Measurements from ENCODE around the gene CAPN2. TPM values are rescaled to one million over a fixed set of nuclear protein-coding genes. Genes with fewer than 3 reads are reported as not detected.

The CAPN2 gene
- polyA plus RNA-seq, 1 of the 3 experiments (the other 2 are of a cell fraction), result 208 TPM

DNA sequence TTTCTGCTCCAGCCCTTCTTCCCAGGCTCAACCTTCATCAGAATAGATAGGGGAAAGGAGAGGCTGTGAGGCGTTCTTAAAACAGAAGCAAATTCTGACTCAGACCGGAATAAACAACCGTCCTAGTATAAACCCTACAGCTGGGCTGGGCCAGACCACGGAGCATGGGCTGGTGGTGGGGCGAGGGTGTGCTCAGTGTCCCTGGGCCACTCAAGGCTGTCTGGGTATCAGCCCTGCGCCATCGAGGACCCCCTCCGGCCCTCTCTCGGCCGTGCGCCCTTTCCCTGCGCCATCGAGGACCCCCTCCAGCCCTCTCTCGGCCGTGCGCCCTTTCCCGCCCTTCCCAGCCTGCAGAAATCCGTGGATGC lies 36.0 kb downstream of the CAPN2 start:
- H3K27ac ChIP-seq (ENCODE audit: low read depth in 2 of 2, low read length in 1 of 2), result peak overlapping the region in 1 of 2 experiments; percentile 55; a peak in 2 of 4 replicates
- H2AFZ ChIP-seq (ENCODE audit: low read depth), result no peak overlapping the region
- peaks cover 17% of the 10 kb centered on the region for H3F3A ChIP-seq (replicated peaks; ENCODE audit: insufficient read depth)
- DNase-seq, result no peak
- H3K4me2 ChIP-seq, result peak overlapping the region; percentile 42; the same call in 1 of the 2 replicates
- H3K9me3 ChIP-seq, result no peaks in the 10 kb centered on the region
- no peak overlapping the region for H3K4me3 ChIP-seq (ENCODE audit: low read depth in 2 of 2, low read length in 1 of 2)
- H3K36me3 ChIP-seq (replicated peaks in 1 of 2; ENCODE audit: control insufficient read depth in 1 of 2, insufficient read depth in 2 of 2, low read length in 1 of 2), result peaks cover 64 to 68% of the 10 kb centered on the region in 2 experiments
- WGBS (ENCODE audit: low lambda C conversion rate), result 79% methylated on average over 18 of the region's 18 CpGs
- H3K79me2 ChIP-seq (ENCODE audit: insufficient read depth), result peaks cover 27% of the 10 kb centered on the region
- H3K9ac ChIP-seq, result no peak overlapping the region
- H4K20me1 ChIP-seq (ENCODE audit: insufficient read depth), result no peaks in the 10 kb centered on the region
- CTCF ChIA-PET, result interaction anchor here (0.9 to 11.0 kb wide), 21 partner anchors 9 to 457 kb away, joined by 3 to 110 read pairs (median 10); partner anchors contain the start of gene CAPN2
- peaks cover 8 to 12% of the 10 kb centered on the region in 2 experiments; a peak in 2 of 4 replicates for H3K4me1 ChIP-seq (ENCODE audit: control insufficient read depth in 1 of 2, insufficient read depth in 2 of 2, low read depth in 1 of 2, low read length in 1 of 2)
- H3K9me2 ChIP-seq, result no peaks in the 10 kb centered on the region
- TF ChIP-seq, protein P1, sequence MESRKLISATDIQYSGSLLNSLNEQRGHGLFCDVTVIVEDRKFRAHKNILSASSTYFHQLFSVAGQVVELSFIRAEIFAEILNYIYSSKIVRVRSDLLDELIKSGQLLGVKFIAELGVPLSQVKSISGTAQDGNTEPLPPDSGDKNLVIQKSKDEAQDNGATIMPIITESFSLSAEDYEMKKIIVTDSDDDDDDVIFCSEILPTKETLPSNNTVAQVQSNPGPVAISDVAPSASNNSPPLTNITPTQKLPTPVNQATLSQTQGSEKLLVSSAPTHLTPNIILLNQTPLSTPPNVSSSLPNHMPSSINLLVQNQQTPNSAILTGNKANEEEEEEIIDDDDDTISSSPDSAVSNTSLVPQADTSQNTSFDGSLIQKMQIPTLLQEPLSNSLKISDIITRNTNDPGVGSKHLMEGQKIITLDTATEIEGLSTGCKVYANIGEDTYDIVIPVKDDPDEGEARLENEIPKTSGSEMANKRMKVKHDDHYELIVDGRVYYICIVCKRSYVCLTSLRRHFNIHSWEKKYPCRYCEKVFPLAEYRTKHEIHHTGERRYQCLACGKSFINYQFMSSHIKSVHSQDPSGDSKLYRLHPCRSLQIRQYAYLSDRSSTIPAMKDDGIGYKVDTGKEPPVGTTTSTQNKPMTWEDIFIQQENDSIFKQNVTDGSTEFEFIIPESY (IDR thresholded peaks at IDR 0.05; ENCODE audit: borderline replicate concordance, low read depth), result no peak
- no peak for TF ChIP-seq TAF1 (IDR thresholded peaks at IDR 0.05; ENCODE audit: borderline replicate concordance, low read depth, low read length)
- no peak for TF ChIP-seq MXI1 (IDR thresholded peaks at IDR 0.05; ENCODE audit: low read depth, low read length)
- TF ChIP-seq JUND (IDR thresholded peaks at IDR 0.05), result no peak
- TF ChIP-seq RFX5 (IDR thresholded peaks at IDR 0.05; ENCODE audit: low read length), result no peak
- TF ChIP-seq USF2 (IDR thresholded peaks at IDR 0.05; ENCODE audit: borderline replicate concordance, low read depth, low read length), result no peak
- TF ChIP-seq EZH2phosphoT487 (IDR thresholded peaks at IDR 0.05; ENCODE audit: borderline replicate concordance, low read depth), result no peak
- TF ChIP-seq NRF1 (IDR thresholded peaks at IDR 0.05; ENCODE audit: low read depth, low read length), result no peak
- TF ChIP-seq, protein P2, sequence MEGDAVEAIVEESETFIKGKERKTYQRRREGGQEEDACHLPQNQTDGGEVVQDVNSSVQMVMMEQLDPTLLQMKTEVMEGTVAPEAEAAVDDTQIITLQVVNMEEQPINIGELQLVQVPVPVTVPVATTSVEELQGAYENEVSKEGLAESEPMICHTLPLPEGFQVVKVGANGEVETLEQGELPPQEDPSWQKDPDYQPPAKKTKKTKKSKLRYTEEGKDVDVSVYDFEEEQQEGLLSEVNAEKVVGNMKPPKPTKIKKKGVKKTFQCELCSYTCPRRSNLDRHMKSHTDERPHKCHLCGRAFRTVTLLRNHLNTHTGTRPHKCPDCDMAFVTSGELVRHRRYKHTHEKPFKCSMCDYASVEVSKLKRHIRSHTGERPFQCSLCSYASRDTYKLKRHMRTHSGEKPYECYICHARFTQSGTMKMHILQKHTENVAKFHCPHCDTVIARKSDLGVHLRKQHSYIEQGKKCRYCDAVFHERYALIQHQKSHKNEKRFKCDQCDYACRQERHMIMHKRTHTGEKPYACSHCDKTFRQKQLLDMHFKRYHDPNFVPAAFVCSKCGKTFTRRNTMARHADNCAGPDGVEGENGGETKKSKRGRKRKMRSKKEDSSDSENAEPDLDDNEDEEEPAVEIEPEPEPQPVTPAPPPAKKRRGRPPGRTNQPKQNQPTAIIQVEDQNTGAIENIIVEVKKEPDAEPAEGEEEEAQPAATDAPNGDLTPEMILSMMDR (IDR thresholded peaks at IDR 0.05), result no peak
- TF ChIP-seq RAD21 (IDR thresholded peaks at IDR 0.05; ENCODE audit: low read length), result no peak
- TF ChIP-seq TCF12 (IDR thresholded peaks at IDR 0.05), result no peak; the same call in 1 of the 2 replicates
- no peak for TF ChIP-seq TEAD4 (IDR thresholded peaks at IDR 0.05; ENCODE audit: borderline replicate concordance, insufficient read depth)
- TF ChIP-seq ELF1 (IDR thresholded peaks at IDR 0.05), result no peak
- TF ChIP-seq, protein P3, sequence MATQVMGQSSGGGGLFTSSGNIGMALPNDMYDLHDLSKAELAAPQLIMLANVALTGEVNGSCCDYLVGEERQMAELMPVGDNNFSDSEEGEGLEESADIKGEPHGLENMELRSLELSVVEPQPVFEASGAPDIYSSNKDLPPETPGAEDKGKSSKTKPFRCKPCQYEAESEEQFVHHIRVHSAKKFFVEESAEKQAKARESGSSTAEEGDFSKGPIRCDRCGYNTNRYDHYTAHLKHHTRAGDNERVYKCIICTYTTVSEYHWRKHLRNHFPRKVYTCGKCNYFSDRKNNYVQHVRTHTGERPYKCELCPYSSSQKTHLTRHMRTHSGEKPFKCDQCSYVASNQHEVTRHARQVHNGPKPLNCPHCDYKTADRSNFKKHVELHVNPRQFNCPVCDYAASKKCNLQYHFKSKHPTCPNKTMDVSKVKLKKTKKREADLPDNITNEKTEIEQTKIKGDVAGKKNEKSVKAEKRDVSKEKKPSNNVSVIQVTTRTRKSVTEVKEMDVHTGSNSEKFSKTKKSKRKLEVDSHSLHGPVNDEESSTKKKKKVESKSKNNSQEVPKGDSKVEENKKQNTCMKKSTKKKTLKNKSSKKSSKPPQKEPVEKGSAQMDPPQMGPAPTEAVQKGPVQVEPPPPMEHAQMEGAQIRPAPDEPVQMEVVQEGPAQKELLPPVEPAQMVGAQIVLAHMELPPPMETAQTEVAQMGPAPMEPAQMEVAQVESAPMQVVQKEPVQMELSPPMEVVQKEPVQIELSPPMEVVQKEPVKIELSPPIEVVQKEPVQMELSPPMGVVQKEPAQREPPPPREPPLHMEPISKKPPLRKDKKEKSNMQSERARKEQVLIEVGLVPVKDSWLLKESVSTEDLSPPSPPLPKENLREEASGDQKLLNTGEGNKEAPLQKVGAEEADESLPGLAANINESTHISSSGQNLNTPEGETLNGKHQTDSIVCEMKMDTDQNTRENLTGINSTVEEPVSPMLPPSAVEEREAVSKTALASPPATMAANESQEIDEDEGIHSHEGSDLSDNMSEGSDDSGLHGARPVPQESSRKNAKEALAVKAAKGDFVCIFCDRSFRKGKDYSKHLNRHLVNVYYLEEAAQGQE (IDR thresholded peaks at IDR 0.05; ENCODE audit: low read depth, low read length), result no peak
- no peak for TF ChIP-seq GATA2 (CRISPR knock-in tag; IDR thresholded peaks at IDR 0.05)
- no peaks in the 10 kb centered on the region for H3K27me3 ChIP-seq (ENCODE audit: insufficient read depth)
- POLR2A ChIA-PET, result no interaction called here
